Stimulated activated CD8-positive, alpha-beta memory T cell treated with anti-CD3 and anti-CD28 coated beads, Interleukin-7, amount 100 ng/mL, for 4 hours (primary cell): Measurements from ENCODE around the gene PASK.

Experiments used
- DNase-seq, 2 donors: peaks; one replicate each; pipeline ENCODE4 v3.0.0-alpha.2; 2020; ENCODE audit warnings: low read depth in 2 of 2

Gene PASK

GRCh38 chr2:241147336-241147735, 1.9 kb downstream of the PASK start:
- no peak for DNase-seq

- DNase-seq, result no peak
Observed at GRCh38 chr2:241146286-241146685, 3.0 kb downstream of the PASK start.

- no peak for DNase-seq
Observed at GRCh38 chr2:241142593-241142992, 6.7 kb downstream of the PASK start.

- no peak for DNase-seq
Observed at GRCh38 chr2:241142063-241142462, 7.2 kb downstream of the PASK start.

- no peak for DNase-seq
Observed at GRCh38 chr2:241141214-241141770, 8.0 kb downstream of the PASK start.

- no peak for DNase-seq
Observed at GRCh38 chr2:241140445-241140840, 8.8 kb downstream of the PASK start.

GRCh38 chr2:241139531-241140444, 9.5 kb downstream of the PASK start:
- no peak for DNase-seq

- DNase-seq, result no peak
Observed at GRCh38 chr2:241138471-241138870, 10.8 kb downstream of the PASK start.

- no peak for DNase-seq
Observed at GRCh38 chr2:241137276-241138190, 11.7 kb downstream of the PASK start.

GRCh38 chr2:241136661-241137260, 12.5 kb downstream of the PASK start:
- no peak for DNase-seq

- DNase-seq, result no peak
Observed at GRCh38 chr2:241136191-241136590, 13.1 kb downstream of the PASK start.

- no peak for DNase-seq
Observed at GRCh38 chr2:241135737-241136136, 13.5 kb downstream of the PASK start.

- DNase-seq, result no peak
Observed at GRCh38 chr2:241134711-241135110, 14.6 kb downstream of the PASK start.

GRCh38 chr2:241133436-241133820, 15.8 kb downstream of the PASK start:
- no peak for DNase-seq

GRCh38 chr2:241132538-241133435, 16.5 kb downstream of the PASK start:
- no peak for DNase-seq

- no peak for DNase-seq
Observed at GRCh38 chr2:241131531-241131930, 17.7 kb downstream of the PASK start.

- no peak for DNase-seq
Observed at GRCh38 chr2:241130316-241130715, 19.0 kb downstream of the PASK start.

- no peak for DNase-seq
Observed at GRCh38 chr2:241129086-241129871, 20.0 kb downstream of the PASK start.

GRCh38 chr2:241128266-241128665, 21.0 kb downstream of the PASK start:
- no peak for DNase-seq

- no peak for DNase-seq
Observed at GRCh38 chr2:241126771-241127202, 22.5 kb downstream of the PASK start.
